SK-N-MC (cell line): ENCODE data around the gene SLC35F5.

ENCODE experiments used
- EZH2 ChIP-seq: fragments of 200-600 bp; sonication (generic); IDR thresholded peaks from one replicate; pipeline ENCODE4 v1.6.1; 2017; ENCODE audit warnings: antibody characterized with exemption
- FOXP2 ChIP-seq: optimal IDR thresholded peaks from 2 replicates; pipeline ENCODE3; 2011; ENCODE audit warnings: mild to moderate bottlenecking, moderate library complexity; ENCODE audit not compliant: insufficient read depth; ENCODE audit errors: extremely low read length, control extremely low read depth
- POLR2AphosphoS5 ChIP-seq: IDR thresholded peaks from 2 replicates; pipeline ENCODE4 v1.6.1; 2012; ENCODE audit warnings: mild to moderate bottlenecking, low read depth, low read length, borderline replicate concordance

GRCh38 chr2:113672326-113672932 is 84.0 kb downstream of the SLC35F5 start:
- TF ChIP-seq POLR2AphosphoS5 = no peak
- no peak for TF ChIP-seq EZH2
- no peak for TF ChIP-seq FOXP2
